ENCODE measurements around the gene SLC10A4.

SLC10A4 gene

DNA sequence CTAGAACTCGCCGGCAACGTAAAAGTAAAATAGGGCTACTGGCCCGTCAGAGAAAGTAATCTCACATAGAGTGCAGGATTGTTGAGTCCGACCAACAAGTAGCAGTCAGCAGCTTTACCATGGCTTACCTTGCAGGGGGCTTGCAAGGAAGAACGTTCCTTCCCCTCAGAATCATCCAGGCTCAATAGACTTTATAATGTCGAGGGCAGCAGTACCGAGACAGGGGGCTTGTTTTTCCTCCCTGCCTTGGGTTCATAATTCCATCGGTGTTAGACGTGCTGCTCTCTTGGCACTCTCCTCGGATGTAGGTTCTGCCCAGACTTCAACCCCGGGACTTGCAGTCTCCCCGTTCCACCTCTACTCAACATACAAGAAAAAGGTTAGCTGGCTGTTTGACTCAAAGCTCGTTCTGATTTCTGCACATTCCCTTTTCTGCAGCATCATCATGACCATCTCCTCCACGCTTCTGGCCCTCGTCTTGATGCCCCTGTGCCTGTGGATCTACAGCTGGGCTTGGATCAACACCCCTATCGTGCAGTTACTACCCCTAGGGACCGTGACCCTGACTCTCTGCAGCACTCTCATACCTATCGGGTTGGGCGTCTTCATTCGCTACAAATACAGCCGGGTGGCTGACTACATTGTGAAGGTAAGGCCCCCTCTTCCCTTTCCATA lies 1.5 kb downstream of the SLC10A4 start:
- no peak for DNase-seq (ENCODE audit: low read depth in 2 of 2, low spot score in 1 of 2)

DNA sequence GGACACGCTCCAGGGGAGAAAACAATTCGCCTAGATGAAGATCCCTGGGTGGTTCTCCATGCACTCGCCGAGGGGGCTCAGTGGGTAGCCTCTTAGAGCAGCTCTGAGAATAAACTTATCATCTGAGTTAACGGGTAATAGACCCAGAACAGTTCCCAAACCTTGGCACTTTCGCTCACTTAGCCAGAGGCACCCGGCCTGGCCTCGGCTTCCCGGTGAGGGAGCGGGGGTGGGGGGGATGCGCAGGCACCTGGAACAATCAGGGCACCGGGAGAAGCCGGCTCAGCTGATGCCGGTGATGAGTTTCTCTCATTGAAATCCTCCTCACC lies 6.5 kb downstream of the SLC10A4 start:
- no peak for DNase-seq (ENCODE audit: low read depth in 2 of 2, low spot score in 1 of 2)

DNA sequence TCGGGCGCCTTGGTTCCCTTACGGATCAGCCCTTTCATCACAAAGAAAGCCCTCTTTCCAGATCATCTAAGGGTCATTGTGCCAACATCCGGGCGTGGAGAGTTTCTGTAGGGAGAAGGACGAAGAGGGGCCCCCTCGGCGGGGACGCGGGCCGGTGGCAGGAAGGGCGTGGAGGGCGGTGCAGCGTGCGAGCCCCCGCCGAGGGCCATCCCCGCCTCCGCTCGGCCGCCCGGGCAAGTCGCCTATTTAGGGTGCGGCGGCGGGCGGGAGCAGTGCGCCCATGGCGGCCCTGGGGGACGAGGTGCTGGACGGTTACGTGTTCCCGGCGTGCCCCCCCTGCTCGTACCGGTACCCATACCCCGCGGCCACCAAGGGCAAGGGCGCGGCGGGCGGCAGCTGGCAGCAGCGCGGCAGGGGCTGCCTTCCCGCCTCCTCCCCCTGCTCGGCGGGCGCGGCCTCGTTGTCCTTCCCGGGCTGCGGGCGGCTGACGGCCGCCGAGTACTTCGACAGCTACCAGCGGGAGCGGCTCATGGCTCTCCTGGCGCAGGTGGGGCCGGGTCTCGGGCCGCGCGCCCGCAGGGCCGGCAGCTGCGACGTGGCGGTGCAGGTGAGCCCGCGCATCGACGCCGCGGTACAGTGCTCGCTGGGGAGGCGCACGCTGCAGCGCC lies 7.0 kb downstream of the SLC10A4 start, which contains the start of gene ZAR1:
ZAR1 (plus strand) TSS at position 241 of the 668 bp plus-strand sequence; CDS start at position 281, 40 bp downstream.
- no peak for DNase-seq (ENCODE audit: low read depth in 2 of 2, low spot score in 1 of 2)

DNA sequence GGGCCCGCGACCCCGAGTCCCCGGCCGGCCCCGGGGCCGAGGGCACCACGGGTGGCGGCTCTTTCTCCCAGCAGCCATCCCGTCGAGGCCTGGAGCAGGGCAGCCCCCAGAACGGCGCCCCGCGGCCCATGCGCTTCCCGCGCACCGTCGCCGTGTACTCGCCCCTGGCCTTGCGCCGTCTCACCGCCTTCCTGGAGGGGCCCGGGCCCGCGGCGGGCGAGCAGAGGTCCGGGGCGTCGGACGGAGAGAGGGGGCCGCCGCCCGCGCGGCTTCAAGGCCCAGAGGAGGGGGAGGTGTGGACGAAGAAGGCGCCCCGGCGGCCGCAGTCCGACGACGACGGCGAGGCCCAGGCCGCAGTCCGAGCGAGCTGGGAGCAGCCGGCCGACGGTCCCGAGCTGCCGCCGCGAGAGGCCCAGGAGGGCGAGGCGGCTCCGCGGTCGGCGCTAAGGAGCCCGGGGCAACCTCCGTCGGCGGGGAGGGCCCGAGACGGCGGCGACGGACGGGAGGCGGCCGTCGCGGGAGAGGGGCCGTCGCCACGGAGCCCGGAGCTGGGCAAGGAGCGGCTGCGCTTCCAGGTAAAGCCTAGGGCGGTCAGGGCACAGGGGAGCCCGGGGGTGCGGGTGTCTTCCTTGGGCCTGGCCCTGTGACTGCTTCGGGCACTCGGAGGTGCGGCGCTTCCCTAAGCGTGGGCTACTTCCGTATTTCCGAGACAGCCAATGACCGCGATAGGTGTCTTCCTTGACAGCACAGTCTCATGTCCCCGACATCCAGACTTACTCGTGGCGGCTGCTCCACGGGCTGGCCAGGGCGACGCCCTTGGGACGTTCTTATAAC lies 7.8 kb downstream of the SLC10A4 start:
- no peak for DNase-seq (ENCODE audit: low read depth in 2 of 2, low spot score in 1 of 2)

DNA sequence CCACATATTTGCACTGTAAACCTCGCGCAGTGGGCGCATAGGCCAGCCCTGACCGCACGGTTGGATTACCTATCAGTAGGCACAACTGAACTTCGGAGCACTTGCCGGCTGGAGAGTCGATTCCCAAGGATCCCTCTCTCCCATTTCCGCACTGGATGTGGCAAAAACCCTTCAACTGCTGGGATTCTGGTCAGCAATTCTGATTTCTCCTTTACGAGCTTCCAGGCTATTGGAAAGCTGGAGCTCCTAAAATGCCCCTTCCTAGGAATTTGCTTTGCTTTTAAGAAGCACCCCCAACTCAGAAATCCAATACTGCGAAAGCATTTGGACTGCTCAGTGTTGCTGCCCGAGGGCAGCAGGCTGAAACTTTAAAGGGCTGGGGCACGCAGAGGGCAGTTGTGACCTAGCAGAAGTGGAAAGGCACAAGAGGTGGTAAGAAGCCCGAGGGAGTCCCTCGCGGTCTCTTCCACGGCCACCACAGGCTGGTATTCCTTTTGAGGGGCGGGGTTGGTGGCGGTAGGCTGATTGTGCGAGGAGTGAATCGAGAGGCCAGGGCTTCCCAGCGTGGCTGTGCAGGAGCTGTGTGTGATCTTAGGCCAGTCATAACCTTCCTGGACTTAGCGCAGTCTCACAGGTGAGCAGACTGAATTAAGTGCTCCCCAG lies 8.5 kb downstream of the SLC10A4 start:
- no peak for DNase-seq (ENCODE audit: low read depth in 2 of 2, low spot score in 1 of 2)

DNA sequence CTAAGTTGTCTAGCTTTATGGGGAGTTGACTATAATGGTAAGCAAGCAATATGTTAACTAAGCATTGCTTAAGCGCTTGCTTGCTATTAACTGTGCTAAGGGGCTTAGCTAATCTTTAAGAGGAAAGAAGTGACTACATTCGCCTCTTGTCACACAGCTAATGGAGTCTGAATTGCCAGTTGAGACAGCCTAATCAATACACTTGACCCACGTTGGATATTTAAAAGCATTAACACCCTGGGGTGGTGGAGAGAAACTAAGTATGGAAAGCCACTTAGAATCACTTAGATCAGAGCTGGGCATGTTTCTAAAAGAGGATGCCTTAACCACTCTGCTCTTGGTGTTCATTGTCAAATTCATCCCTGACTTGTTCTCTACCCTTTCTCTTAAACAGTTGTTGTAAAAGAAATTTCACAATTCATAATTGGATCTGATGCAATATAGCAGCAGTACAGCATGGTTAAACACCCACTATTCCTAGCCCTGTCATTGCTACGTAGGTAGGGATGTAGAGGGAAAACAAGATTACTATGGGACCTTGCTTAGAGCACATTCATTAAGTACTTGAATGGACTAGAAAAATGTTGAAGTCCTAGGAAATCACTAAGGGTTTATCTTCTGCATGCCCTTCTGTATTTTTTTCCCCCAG lies 10.4 kb downstream of the SLC10A4 start:
- no peak for DNase-seq (ENCODE audit: low read depth in 2 of 2, low spot score in 1 of 2)

DNA sequence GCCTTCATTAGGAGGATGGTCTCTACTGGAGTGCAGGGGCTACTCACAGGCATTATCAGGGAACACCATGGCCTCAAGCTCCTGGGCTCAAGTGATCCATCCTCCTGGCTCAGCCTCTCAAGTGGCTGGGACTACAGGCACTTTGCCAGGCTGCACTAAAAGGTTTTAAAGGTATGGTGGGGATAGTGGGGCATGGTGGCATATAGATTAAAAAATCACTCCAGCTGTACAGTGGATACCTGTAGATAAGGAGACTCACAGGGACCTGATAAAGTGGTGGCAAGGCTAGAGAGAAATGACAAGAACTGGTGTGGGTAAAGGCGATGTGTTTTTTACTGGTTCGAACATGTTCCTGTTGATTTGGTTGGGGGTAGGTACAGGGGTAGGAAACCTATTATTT lies 12.8 kb downstream of the SLC10A4 start:
- DNase-seq (ENCODE audit: low read depth in 2 of 2, low spot score in 1 of 2), result no peak

DNA sequence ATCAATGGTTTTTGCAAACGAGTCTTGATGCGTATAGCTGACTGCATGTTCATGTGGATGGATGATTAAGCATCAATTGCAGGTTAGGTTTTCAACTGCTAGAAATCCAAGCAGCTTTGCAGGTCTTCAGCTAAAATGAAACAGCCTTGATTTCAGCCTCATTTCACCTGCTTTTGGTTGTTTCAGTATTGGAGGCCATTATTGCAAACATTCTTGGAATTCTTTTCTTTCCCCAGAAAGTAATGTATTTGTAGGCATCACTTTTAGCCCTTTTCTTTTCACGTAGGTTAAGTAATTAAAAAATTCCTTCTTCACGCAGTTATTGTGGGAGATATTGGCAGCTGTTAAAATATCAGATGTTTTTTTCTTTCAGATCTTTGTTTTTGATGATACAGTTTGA lies 15.8 kb downstream of the SLC10A4 start:
- DNase-seq (ENCODE audit: low read depth in 2 of 2, low spot score in 1 of 2), result no peak

DNA sequence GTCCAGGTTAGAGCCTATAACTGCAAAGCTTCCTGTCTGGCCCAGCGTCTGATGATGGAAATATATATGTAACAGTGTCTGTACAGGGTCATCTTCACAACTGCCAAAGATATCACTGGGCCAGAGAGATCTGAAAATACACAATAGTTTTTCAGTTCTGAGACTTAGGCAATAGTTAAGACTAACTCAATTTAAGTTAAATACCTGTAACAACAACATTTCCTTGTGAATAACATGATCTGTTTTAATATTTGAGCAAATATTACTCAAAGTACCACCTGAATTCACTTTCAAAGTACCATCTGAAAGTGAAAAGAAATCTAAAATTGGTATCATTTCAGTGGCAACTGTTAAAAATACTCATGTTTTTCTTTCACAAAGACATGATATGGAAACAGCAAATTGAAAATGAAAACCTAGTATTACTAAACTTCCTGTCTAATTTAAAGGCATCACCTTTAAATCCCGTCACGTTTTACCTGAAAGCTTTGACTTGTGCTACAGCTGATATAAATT lies 16.5 kb downstream of the SLC10A4 start:
- no peak for DNase-seq (ENCODE audit: low read depth in 2 of 2, low spot score in 1 of 2)

DNA sequence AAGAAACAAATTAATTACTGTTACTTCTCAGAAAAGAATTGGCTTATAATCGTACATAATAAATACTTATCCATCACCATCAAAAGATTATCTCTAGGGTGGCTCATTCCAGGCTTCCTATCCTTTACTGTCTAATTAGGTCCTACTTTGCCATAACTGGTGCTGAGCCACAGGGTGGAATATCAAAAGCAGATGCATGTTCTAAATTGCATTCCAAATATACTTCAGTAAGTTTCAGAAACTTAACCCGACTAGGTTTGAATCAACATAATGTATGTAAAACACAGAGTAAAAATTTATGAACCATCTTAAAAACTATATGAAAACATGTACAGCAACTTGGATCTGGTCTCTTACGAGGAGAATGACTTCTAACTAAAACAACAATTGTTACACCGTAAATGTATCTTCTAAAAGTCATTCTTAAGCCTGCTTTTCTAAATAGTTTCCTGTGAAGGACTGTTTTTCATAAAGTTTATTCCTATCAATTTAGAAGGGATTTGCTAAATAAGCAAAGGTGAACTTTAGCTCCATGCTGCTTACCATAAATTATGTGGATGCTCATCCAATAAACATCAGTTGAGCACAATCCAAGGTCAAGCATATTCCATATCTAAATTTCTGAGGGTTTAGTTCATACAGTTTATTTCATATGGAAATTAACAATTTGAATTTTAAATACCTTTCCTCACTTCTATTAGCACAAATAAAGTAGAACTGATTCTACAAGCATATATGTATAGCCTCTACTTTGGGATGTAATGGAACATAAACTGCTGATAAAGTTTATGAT lies 20.3 kb downstream of the SLC10A4 start:
- no peak for DNase-seq (ENCODE audit: low read depth in 2 of 2, low spot score in 1 of 2)

DNA sequence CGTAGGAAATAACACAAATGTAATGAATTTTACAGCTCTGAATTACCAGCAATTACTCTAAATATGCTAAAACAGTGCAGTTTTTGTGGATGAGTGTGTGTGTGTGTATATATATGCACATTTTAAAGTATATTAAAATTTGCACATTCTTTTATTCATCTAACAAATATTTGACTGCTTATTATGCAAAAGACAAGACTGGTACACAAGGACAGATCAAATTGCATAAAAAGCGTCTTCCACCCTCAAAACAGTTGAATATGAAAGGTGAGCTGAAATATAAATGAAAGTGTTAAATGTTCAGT lies 20.8 kb downstream of the SLC10A4 start:
- no peak for DNase-seq (ENCODE audit: low read depth in 2 of 2, low spot score in 1 of 2)

DNA sequence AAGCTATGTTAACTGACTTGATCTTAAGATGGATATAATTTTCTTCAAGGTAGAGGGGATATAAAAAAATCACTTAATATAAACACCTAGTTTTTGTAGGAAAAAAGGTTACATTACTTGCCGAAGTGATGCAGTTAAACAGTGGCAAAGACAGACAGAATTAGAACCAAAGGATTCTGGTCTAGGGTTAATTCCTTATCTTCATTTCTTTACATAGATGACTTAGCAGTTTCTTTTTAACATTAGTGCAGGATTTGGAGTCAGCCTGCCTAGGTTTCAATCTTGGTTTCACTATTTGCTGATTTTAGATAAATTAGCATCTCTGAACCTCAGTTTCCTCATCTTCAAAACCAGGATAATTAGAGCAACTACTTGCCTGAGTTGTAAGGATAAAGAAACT lies 21.2 kb downstream of the SLC10A4 start:
- DNase-seq (ENCODE audit: low read depth in 2 of 2, low spot score in 1 of 2), result no peak

DNA sequence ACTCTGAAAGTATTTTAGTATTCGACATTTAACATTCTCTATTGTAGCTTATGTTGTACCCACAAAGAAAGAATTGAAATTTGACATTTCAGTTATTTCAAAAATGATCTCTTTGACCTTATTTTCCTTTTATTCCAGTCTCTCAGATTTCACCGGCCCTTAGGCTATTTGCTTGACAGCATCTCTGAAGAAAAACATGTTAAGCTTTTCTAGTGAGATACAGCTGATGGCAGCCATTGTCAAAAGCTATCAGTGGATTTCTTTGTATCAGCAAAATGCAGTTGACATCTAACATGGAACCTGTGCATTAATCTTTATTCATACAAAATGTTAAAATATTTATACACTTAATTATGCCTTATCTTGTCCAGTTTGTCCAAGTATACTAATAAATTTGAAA lies 23.6 kb downstream of the SLC10A4 start:
- DNase-seq (ENCODE audit: low read depth in 2 of 2, low spot score in 1 of 2), result no peak

DNA sequence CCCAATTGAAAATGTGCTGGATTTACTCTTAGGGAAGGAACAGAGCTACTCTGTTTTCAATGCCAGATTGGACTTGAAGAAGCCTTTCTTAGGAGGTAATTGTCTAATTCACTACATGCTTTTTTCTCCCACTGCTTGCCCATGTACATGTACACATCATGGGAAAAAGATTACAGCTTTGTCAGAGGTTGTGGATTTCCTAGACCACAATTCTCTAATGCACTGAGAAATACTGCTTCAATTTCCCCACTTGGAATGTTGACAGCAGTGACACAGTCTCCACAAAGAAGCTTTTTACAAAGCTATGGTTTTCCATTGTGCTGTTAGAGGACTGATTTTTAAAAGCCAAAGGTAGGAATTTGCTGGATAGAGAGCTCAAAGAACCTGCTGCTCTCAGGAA lies 26.4 kb downstream of the SLC10A4 start:
- DNase-seq (ENCODE audit: low read depth in 2 of 2, low spot score in 1 of 2), result no peak

DNA sequence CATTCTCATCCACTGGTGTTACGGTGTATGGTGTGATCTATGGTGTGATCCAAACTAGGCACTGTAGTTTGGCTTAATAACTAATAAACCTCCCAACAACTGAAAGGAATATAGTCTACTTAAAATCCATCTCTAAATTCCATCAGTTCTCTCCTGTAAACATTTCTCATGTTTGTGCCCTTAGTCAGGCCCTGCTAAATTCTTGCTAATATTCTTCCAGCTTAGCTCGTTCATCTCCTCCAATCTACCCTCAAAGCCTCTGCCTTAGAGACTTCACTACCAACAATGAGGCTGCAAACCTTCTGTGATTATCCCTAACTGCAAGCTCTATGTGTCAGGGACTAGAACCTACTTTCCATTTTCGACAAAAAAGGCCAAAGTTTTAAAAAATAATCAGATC lies 35.0 kb downstream of the SLC10A4 start:
- DNase-seq (ENCODE audit: low read depth in 2 of 2, low spot score in 1 of 2), result no peak

DNA sequence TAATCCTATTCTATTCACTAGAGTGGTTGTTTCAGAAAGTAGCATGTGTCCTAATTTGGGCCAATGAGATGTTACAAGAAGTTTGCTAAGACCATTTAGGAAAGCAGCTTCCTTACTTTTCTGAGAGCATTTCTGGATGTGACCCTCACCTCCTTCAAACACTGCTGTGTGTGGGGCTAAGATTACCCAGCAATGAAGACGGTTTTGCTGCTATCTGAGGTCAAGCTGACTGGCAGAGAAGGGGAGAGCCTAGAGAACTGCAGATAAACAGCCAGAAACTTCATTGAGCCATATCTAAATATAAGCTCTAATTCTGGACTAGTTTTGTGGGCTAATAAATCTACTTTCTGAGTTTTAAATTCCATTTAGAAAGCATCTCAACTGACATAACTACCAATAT lies 43.3 kb downstream of the SLC10A4 start:
- DNase-seq (ENCODE audit: low read depth in 2 of 2, low spot score in 1 of 2), result no peak

DNA sequence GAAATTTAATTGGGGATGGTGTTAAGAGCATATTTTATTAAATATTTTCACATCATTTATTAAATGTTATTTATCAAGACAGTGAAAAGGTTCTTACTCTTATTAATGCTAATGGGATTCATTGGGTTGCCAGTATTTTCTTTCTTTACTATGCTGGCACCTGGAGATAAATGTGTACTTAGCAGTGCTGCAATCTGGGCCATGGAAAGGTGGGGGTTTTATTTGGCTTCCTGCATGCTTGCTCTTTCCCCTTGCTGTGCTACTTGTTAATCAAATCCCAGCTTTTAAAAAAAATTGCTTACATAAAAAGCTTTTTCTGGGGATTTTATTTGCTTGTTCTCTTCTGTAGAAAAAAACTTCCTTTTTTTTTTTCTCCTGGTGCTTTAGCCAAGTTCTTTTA lies 55.2 kb downstream of the SLC10A4 start:
- no peak for DNase-seq (ENCODE audit: low read depth in 2 of 2, low spot score in 1 of 2)

Measured in stimulated activated CD8-positive, alpha-beta memory T cell treated with anti-CD3 and anti-CD28 coated beads, Interleukin-4, amount 100 ng/mL, for 1 hour (primary cell).